IMR-90 (cell line): ENCODE results near the gene MGAT5. TPM values are rescaled to one million over a fixed set of nuclear protein-coding genes. Genes with fewer than 3 reads are reported as not detected.

Experiments
- ATAC-seq: fragments of 200-7000 bp; cut with Tn5 transposase; 2 replicates; pipeline ENCODE4 v1.9.1; 2020; ENCODE audit warnings: low read depth, mild to moderate bottlenecking, moderate library complexity
- BruUV-seq: library from RNA; stranded (reverse); fragments of 400-500 nt; replicated peaks from 2 replicates; lab custom pipeline; 2021; lab: Mats Ljungman, UMichigan
- CTCF ChIA-PET: fragments of 300-600 bp; formaldehyde crosslinking; extraction: SDS; loops from one replicate; lab custom pipeline; 2021; ENCODE audit warnings: antibody characterized with exemption; lab: Yijun Ruan, JAX
- POLR2A ChIA-PET: fragments of 300-600 bp; sonication (Branson Sonifier 250); formaldehyde crosslinking; loops from one replicate; lab custom pipeline; 2022; ENCODE audit warnings: antibody characterized with exemption; ENCODE audit not compliant: unreplicated experiment; lab: Charles Lee
- DNase-seq: peaks from one replicate; pipeline ENCODE4 v3.0.0; 2013
- H2AFZ ChIP-seq: replicated peaks from 2 replicates; pipeline ENCODE3; 2013; ENCODE audit warnings: low read length, mild to moderate bottlenecking; ENCODE audit not compliant: poor library complexity
- H2AK5ac ChIP-seq: 2 replicates; pipeline ENCODE4 v1.6.1; 2013; ENCODE audit warnings: low read depth, low read length, inconsistent platforms
- H2AK9ac ChIP-seq: replicated peaks from 2 replicates; pipeline ENCODE3; 2013; ENCODE audit warnings: mild to moderate bottlenecking, low read depth, low read length, moderate library complexity; ENCODE audit not compliant: poor library complexity
- H2BK120ac ChIP-seq: 2 replicates; pipeline ENCODE4 v1.6.1; 2013; ENCODE audit warnings: low read depth, low read length, inconsistent platforms
- H2BK15ac ChIP-seq: 3 replicates; pipeline ENCODE4 v1.6.1; 2013; ENCODE audit warnings: low read depth, low read length, inconsistent platforms
- H2BK20ac ChIP-seq: 2 replicates; pipeline ENCODE4 v1.6.1; 2013; ENCODE audit warnings: low read depth, mild to moderate bottlenecking, inconsistent platforms, low read length, moderate library complexity
- H2BK5ac ChIP-seq: 2 replicates; pipeline ENCODE4 v1.6.1; 2013; ENCODE audit warnings: mild to moderate bottlenecking, low read depth, low read length, inconsistent platforms; ENCODE audit not compliant: poor library complexity, severe bottlenecking
- H3K14ac ChIP-seq: replicated peaks from 2 replicates; pipeline ENCODE4 v1.6.1; 2013; ENCODE audit warnings: low read depth, low read length, inconsistent platforms
- H3K18ac ChIP-seq: 2 replicates; pipeline ENCODE4 v1.6.1; 2013; ENCODE audit warnings: low read depth, low read length, control low read depth
- H3K23ac ChIP-seq: 2 replicates; pipeline ENCODE4 v1.6.1; 2013; ENCODE audit warnings: low read depth, low read length, inconsistent platforms
- H3K27ac ChIP-seq: 2 replicates; pipeline ENCODE4 v1.5.1; 2013; ENCODE audit warnings: mild to moderate bottlenecking, control low read depth, low read length; ENCODE audit not compliant: insufficient read depth
- H3K27me3 ChIP-seq: 2 replicates; pipeline ENCODE4 v1.6.1; 2013; ENCODE audit warnings: low read length; ENCODE audit not compliant: control insufficient read depth, insufficient read depth
- H3K36me3 ChIP-seq: 2 replicates; pipeline ENCODE4 v1.6.1; 2013; ENCODE audit warnings: low read length, mixed read lengths; ENCODE audit not compliant: control insufficient read depth, insufficient read depth
- H3K4ac ChIP-seq: 2 replicates; pipeline ENCODE4 v1.6.1; 2013; ENCODE audit warnings: low read depth, low read length, inconsistent platforms
- H3K4me1 ChIP-seq: 2 replicates; pipeline ENCODE4 v1.6.1; 2013; ENCODE audit warnings: low read length, mixed read lengths; ENCODE audit not compliant: control insufficient read depth, insufficient read depth
- H3K4me2 ChIP-seq: 2 replicates; pipeline ENCODE4 v1.6.1; 2013; ENCODE audit warnings: low read depth, mild to moderate bottlenecking, control low read depth, low read length, moderate library complexity
- H3K4me3 ChIP-seq: 2 replicates; pipeline ENCODE4 v1.5.1; 2013; ENCODE audit warnings: low read depth, mild to moderate bottlenecking, control low read depth, low read length, moderate library complexity; ENCODE audit not compliant: insufficient read depth
- H3K56ac ChIP-seq: 2 replicates; pipeline ENCODE4 v1.6.1; 2013; ENCODE audit warnings: low read length, inconsistent platforms; ENCODE audit not compliant: insufficient read depth; ENCODE audit errors: extremely low read depth
- H3K79me1 ChIP-seq, 2 experiments: 2 replicates each; pipeline ENCODE4 v1.6.1; 2013; ENCODE audit warnings: low read length in 2 of 2, inconsistent platforms in 1 of 2, low read depth in 1 of 2
- H3K9ac ChIP-seq: 2 replicates; pipeline ENCODE4 v1.6.1; 2013; ENCODE audit warnings: low read depth, low read length, control low read depth
- H3K9me1 ChIP-seq: 2 replicates; pipeline ENCODE4 v1.6.1; 2013; ENCODE audit warnings: low read length, inconsistent platforms; ENCODE audit not compliant: insufficient read depth
- H3K9me3 ChIP-seq: 2 replicates; pipeline ENCODE4 v1.6.1; 2013; ENCODE audit warnings: low read length; ENCODE audit not compliant: control insufficient read depth, insufficient read depth
- H4K20me1 ChIP-seq: 2 replicates; pipeline ENCODE4 v1.6.1; 2013; ENCODE audit warnings: low read length, inconsistent platforms; ENCODE audit not compliant: insufficient read depth
- H4K5ac ChIP-seq: 2 replicates; pipeline ENCODE4 v1.6.1; 2013; ENCODE audit warnings: mild to moderate bottlenecking, low read depth, low read length, control low read depth
- H4K8ac ChIP-seq, 2 experiments: 2 replicates each; pipeline ENCODE4 v1.6.1; 2013; ENCODE audit warnings: low read depth in 2 of 2, low read length in 2 of 2, control low read depth in 1 of 2, inconsistent platforms in 1 of 2
- H4K91ac ChIP-seq: 2 replicates; pipeline ENCODE4 v1.6.1; 2013; ENCODE audit warnings: low read depth, low read length, inconsistent platforms; ENCODE audit not compliant: insufficient read depth
- BHLHE40 ChIP-seq: fragments of 150-350 bp; IDR thresholded peaks from 2 replicates; pipeline ENCODE4 v1.6.1; 2016; ENCODE audit warnings: mild to moderate bottlenecking, low read depth, low read length
- CTCF ChIP-seq: conservative IDR thresholded peaks from 2 replicates; pipeline ENCODE4 v1.5.1; 2012; ENCODE audit warnings: mild to moderate bottlenecking, low read depth, low read length, improper control_type of control experiment
- MAZ ChIP-seq: IDR thresholded peaks from 2 replicates; pipeline ENCODE4 v1.6.1; 2012; ENCODE audit warnings: low read depth, mild to moderate bottlenecking, low read length, improper control_type of control experiment, moderate library complexity, borderline replicate concordance
- POLR2A ChIP-seq: IDR thresholded peaks from 2 replicates; pipeline ENCODE4 v1.6.1; 2012; ENCODE audit warnings: mild to moderate bottlenecking, low read depth, low read length
- SMC3 ChIP-seq: fragments of 150-350 bp; IDR thresholded peaks from 2 replicates; pipeline ENCODE4 v1.6.1; 2016; ENCODE audit warnings: low read depth, mild to moderate bottlenecking, antibody characterized with exemption, low read length, moderate library complexity
- USF2 ChIP-seq: fragments of 150-350 bp; IDR thresholded peaks from 2 replicates; pipeline ENCODE4 v1.6.1; 2017; ENCODE audit warnings: mild to moderate bottlenecking, antibody characterized with exemption, low read length, low read depth
- WGBS, 2 experiments: methylation state at CpG; one replicate each; pipeline versions ENCODE4 v1.1.5 to v1.1.7; 2013; ENCODE audit warnings: missing lambda C conversion rate in 2 of 2; ENCODE audit not compliant: insufficient read length in 1 of 2; ENCODE audit errors: extremely low coverage in 2 of 2; 5-methylcytosine and 5-hydroxymethylcytosine counted together
- dilution Hi-C: fragments of 300-500 bp; cut with HindIII; formaldehyde crosslinking; loops from one replicate; pipeline ENCODE4 v1.14.3; 2018; ENCODE audit warnings: low sequenced_read_pairs; ENCODE audit not compliant: unreplicated experiment
- in situ Hi-C: fragments of 300-500 bp; cut with MboI; formaldehyde crosslinking; loops from 3 replicates; pipeline ENCODE4 v1.14.3; 2019; ENCODE audit warnings: low sequenced_read_pairs, inconsistent platforms, mixed read lengths
- intact Hi-C: fragments of 100-400 bp; cut with micrococcal nuclease; formaldehyde crosslinking; loops from 2 replicates; pipeline ENCODE4 v1.10.0; 2022
- polyA plus RNA-seq, 3 experiments: library from polyadenylated mRNA; depleted of rRNA; stranded (reverse); fragments of >200 nt; gene quantifications; 2 replicates each; pipeline ENCODE4 v1.2.3, GENCODE V29; 2012; ENCODE audit warnings: low replicate concordance in 1 of 3
- total RNA-seq: library from RNA; depleted of rRNA; stranded (reverse); fragments of >200 nt; gene quantifications from 2 replicates; pipeline ENCODE4 v1.2.3, GENCODE V29; 2012

The MGAT5 gene
- total and polyA plus RNA-seq, 2 of the 4 experiments (the other 2 are of a cell fraction): 22.9 to 59.9 TPM

- in situ Hi-C loops (no loop called here), dilution Hi-C loops (no loop called here), intact Hi-C loops (no loop called here)
- Histone ChIP-seq H3K4ac (peak overlapping the region; percentile 86), H2BK15ac (no peak overlapping the region), H3K9me3 (no peaks in the 10 kb centered on the region), H3K4me3 (no peak overlapping the region), H3K18ac (peak overlapping the region; percentile 56; the same call in 1 of the 2 replicates), H2BK20ac (peak overlapping the region; percentile 73), H4K91ac (peak overlapping the region; percentile 81), H3K56ac (no peak overlapping the region), H2AK9ac (no peak overlapping the region), H3K9ac (no peak overlapping the region), H2BK5ac (peak overlapping the region; percentile 58), H2AFZ (no peak overlapping the region), H4K20me1 (no peaks in the 10 kb centered on the region; the same call in 1 of the 2 replicates), H4K8ac (peak overlapping the region; percentile 20 to 71; a peak in 3 of 4 replicates), H3K23ac (peak overlapping the region; percentile 85; the same call in 1 of the 2 replicates), H3K27me3 (no peaks in the 10 kb centered on the region), H2BK120ac (peak overlapping the region; percentile 83), H4K5ac (no peak overlapping the region), H3K4me2 (no peak overlapping the region), H2AK5ac (peak overlapping the region; percentile 48), H3K9me1 (peaks cover 20% of the 10 kb centered on the region), H3K14ac (peak overlapping the region; percentile 49), H3K36me3 (peaks cover 7% of the 10 kb centered on the region), H3K4me1 (peaks cover 12% of the 10 kb centered on the region), H3K27ac (peak overlapping the region; percentile 32), H3K79me1 (peaks cover 7 to 42% of the 10 kb centered on the region in 2 experiments)
- ChIA-PET POLR2A (interaction anchor here (1.0 kb wide), 1 partner anchor 9 kb away, joined by 3 read pairs; no protein-coding TSS in a partner anchor), CTCF (interaction anchor here (0.6 to 1.7 kb wide), 4 partner anchors 9 to 26 kb away, joined by 3 to 7 read pairs (median 3); no protein-coding TSS in a partner anchor)
- WGBS, 2 experiments: no CpG with 5 or more reads among the region's 6 CpGs
- ATAC-seq (peak; percentile 71), DNase-seq (peak; percentile 91)
- TF ChIP-seq MAZ: peak; percentile 25; the same call in 1 of the 2 replicates
- no peak for TF ChIP-seq SMC3
- no peak for TF ChIP-seq USF2
- no peak for TF ChIP-seq CTCF
- 0 out of 2 replicates have a peak, but pooled peaks have one; percentile 7 for TF ChIP-seq BHLHE40
- TF ChIP-seq POLR2A: no peak
- BruUV-seq: no TSS peak
Observed at GRCh38 chr2:134398300-134398699, 144.4 kb downstream of the MGAT5 start.
